IMR-90 (cell line): ENCODE results near the gene GNAI3. TPM values are rescaled to one million over a fixed set of nuclear protein-coding genes. Genes with fewer than 3 reads are reported as not detected.

Experiments used
- ATAC-seq: fragments of 200-7000 bp; cut with Tn5 transposase; 2 replicates; pipeline ENCODE4 v1.9.1; 2020; ENCODE audit warnings: low read depth, mild to moderate bottlenecking, moderate library complexity
- BruUV-seq: library from RNA; stranded (reverse); fragments of 400-500 nt; replicated peaks from 2 replicates; lab custom pipeline; 2021; lab: Mats Ljungman, UMichigan
- CTCF ChIA-PET: fragments of 300-600 bp; formaldehyde crosslinking; extraction: SDS; loops from one replicate; lab custom pipeline; 2021; ENCODE audit warnings: antibody characterized with exemption; lab: Yijun Ruan, JAX
- POLR2A ChIA-PET: fragments of 300-600 bp; sonication (Branson Sonifier 250); formaldehyde crosslinking; loops from one replicate; lab custom pipeline; 2022; ENCODE audit warnings: antibody characterized with exemption; ENCODE audit not compliant: unreplicated experiment; lab: Charles Lee
- DNase-seq: peaks from one replicate; pipeline ENCODE4 v3.0.0; 2013
- H2AFZ ChIP-seq: replicated peaks from 2 replicates; pipeline ENCODE3; 2013; ENCODE audit warnings: low read length, mild to moderate bottlenecking; ENCODE audit not compliant: poor library complexity
- H2AK5ac ChIP-seq: 2 replicates; pipeline ENCODE4 v1.6.1; 2013; ENCODE audit warnings: low read depth, low read length, inconsistent platforms
- H2AK9ac ChIP-seq: replicated peaks from 2 replicates; pipeline ENCODE3; 2013; ENCODE audit warnings: mild to moderate bottlenecking, low read depth, low read length, moderate library complexity; ENCODE audit not compliant: poor library complexity
- H2BK120ac ChIP-seq: 2 replicates; pipeline ENCODE4 v1.6.1; 2013; ENCODE audit warnings: low read depth, low read length, inconsistent platforms
- H2BK15ac ChIP-seq: 3 replicates; pipeline ENCODE4 v1.6.1; 2013; ENCODE audit warnings: low read depth, low read length, inconsistent platforms
- H2BK20ac ChIP-seq: 2 replicates; pipeline ENCODE4 v1.6.1; 2013; ENCODE audit warnings: low read depth, mild to moderate bottlenecking, inconsistent platforms, low read length, moderate library complexity
- H2BK5ac ChIP-seq: 2 replicates; pipeline ENCODE4 v1.6.1; 2013; ENCODE audit warnings: mild to moderate bottlenecking, low read depth, low read length, inconsistent platforms; ENCODE audit not compliant: poor library complexity, severe bottlenecking
- H3K14ac ChIP-seq: replicated peaks from 2 replicates; pipeline ENCODE4 v1.6.1; 2013; ENCODE audit warnings: low read depth, low read length, inconsistent platforms
- H3K18ac ChIP-seq: 2 replicates; pipeline ENCODE4 v1.6.1; 2013; ENCODE audit warnings: low read depth, low read length, control low read depth
- H3K23ac ChIP-seq: 2 replicates; pipeline ENCODE4 v1.6.1; 2013; ENCODE audit warnings: low read depth, low read length, inconsistent platforms
- H3K27ac ChIP-seq: 2 replicates; pipeline ENCODE4 v1.5.1; 2013; ENCODE audit warnings: mild to moderate bottlenecking, control low read depth, low read length; ENCODE audit not compliant: insufficient read depth
- H3K27me3 ChIP-seq: 2 replicates; pipeline ENCODE4 v1.6.1; 2013; ENCODE audit warnings: low read length; ENCODE audit not compliant: control insufficient read depth, insufficient read depth
- H3K36me3 ChIP-seq: 2 replicates; pipeline ENCODE4 v1.6.1; 2013; ENCODE audit warnings: low read length, mixed read lengths; ENCODE audit not compliant: control insufficient read depth, insufficient read depth
- H3K4ac ChIP-seq: 2 replicates; pipeline ENCODE4 v1.6.1; 2013; ENCODE audit warnings: low read depth, low read length, inconsistent platforms
- H3K4me1 ChIP-seq: 2 replicates; pipeline ENCODE4 v1.6.1; 2013; ENCODE audit warnings: low read length, mixed read lengths; ENCODE audit not compliant: control insufficient read depth, insufficient read depth
- H3K4me2 ChIP-seq: 2 replicates; pipeline ENCODE4 v1.6.1; 2013; ENCODE audit warnings: low read depth, mild to moderate bottlenecking, control low read depth, low read length, moderate library complexity
- H3K4me3 ChIP-seq: 2 replicates; pipeline ENCODE4 v1.5.1; 2013; ENCODE audit warnings: low read depth, mild to moderate bottlenecking, control low read depth, low read length, moderate library complexity; ENCODE audit not compliant: insufficient read depth
- H3K56ac ChIP-seq: 2 replicates; pipeline ENCODE4 v1.6.1; 2013; ENCODE audit warnings: low read length, inconsistent platforms; ENCODE audit not compliant: insufficient read depth; ENCODE audit errors: extremely low read depth
- H3K79me1 ChIP-seq, 2 experiments: 2 replicates each; pipeline ENCODE4 v1.6.1; 2013; ENCODE audit warnings: low read length in 2 of 2, inconsistent platforms in 1 of 2, low read depth in 1 of 2
- H3K9ac ChIP-seq: 2 replicates; pipeline ENCODE4 v1.6.1; 2013; ENCODE audit warnings: low read depth, low read length, control low read depth
- H3K9me1 ChIP-seq: 2 replicates; pipeline ENCODE4 v1.6.1; 2013; ENCODE audit warnings: low read length, inconsistent platforms; ENCODE audit not compliant: insufficient read depth
- H3K9me3 ChIP-seq: 2 replicates; pipeline ENCODE4 v1.6.1; 2013; ENCODE audit warnings: low read length; ENCODE audit not compliant: control insufficient read depth, insufficient read depth
- H4K20me1 ChIP-seq: 2 replicates; pipeline ENCODE4 v1.6.1; 2013; ENCODE audit warnings: low read length, inconsistent platforms; ENCODE audit not compliant: insufficient read depth
- H4K5ac ChIP-seq: 2 replicates; pipeline ENCODE4 v1.6.1; 2013; ENCODE audit warnings: mild to moderate bottlenecking, low read depth, low read length, control low read depth
- H4K8ac ChIP-seq, 2 experiments: 2 replicates each; pipeline ENCODE4 v1.6.1; 2013; ENCODE audit warnings: low read depth in 2 of 2, low read length in 2 of 2, control low read depth in 1 of 2, inconsistent platforms in 1 of 2
- H4K91ac ChIP-seq: 2 replicates; pipeline ENCODE4 v1.6.1; 2013; ENCODE audit warnings: low read depth, low read length, inconsistent platforms; ENCODE audit not compliant: insufficient read depth
- CHD1 ChIP-seq: IDR thresholded peaks from 2 replicates; pipeline ENCODE4 v1.6.1; 2012; ENCODE audit warnings: low read depth, low read length, improper control_type of control experiment
- CTCF ChIP-seq: conservative IDR thresholded peaks from 2 replicates; pipeline ENCODE4 v1.5.1; 2012; ENCODE audit warnings: mild to moderate bottlenecking, low read depth, low read length, improper control_type of control experiment
- RCOR1 ChIP-seq: IDR thresholded peaks from 2 replicates; pipeline ENCODE4 v1.6.1; 2012; ENCODE audit warnings: mild to moderate bottlenecking, low read length, improper control_type of control experiment; ENCODE audit not compliant: insufficient replicate concordance
- RFX5 ChIP-seq: IDR thresholded peaks from 2 replicates; pipeline ENCODE4 v1.8.0; 2012; ENCODE audit warnings: low read depth, mild to moderate bottlenecking, low read length, moderate library complexity
- WGBS, 2 experiments: methylation state at CpG; one replicate each; pipeline versions ENCODE4 v1.1.5 to v1.1.7; 2013; ENCODE audit warnings: missing lambda C conversion rate in 2 of 2; ENCODE audit not compliant: insufficient read length in 1 of 2; ENCODE audit errors: extremely low coverage in 2 of 2; 5-methylcytosine and 5-hydroxymethylcytosine counted together
- dilution Hi-C: fragments of 300-500 bp; cut with HindIII; formaldehyde crosslinking; loops from one replicate; pipeline ENCODE4 v1.14.3; 2018; ENCODE audit warnings: low sequenced_read_pairs; ENCODE audit not compliant: unreplicated experiment
- in situ Hi-C: fragments of 300-500 bp; cut with MboI; formaldehyde crosslinking; loops from 3 replicates; pipeline ENCODE4 v1.14.3; 2019; ENCODE audit warnings: low sequenced_read_pairs, inconsistent platforms, mixed read lengths
- intact Hi-C: fragments of 100-400 bp; cut with micrococcal nuclease; formaldehyde crosslinking; loops from 2 replicates; pipeline ENCODE4 v1.10.0; 2022
- polyA plus RNA-seq, 3 experiments: library from polyadenylated mRNA; depleted of rRNA; stranded (reverse); fragments of >200 nt; gene quantifications; 2 replicates each; pipeline ENCODE4 v1.2.3, GENCODE V29; 2012; ENCODE audit warnings: low replicate concordance in 1 of 3
- total RNA-seq: library from RNA; depleted of rRNA; stranded (reverse); fragments of >200 nt; gene quantifications from 2 replicates; pipeline ENCODE4 v1.2.3, GENCODE V29; 2012

The GNAI3 gene
- total and polyA plus RNA-seq, 2 of the 4 experiments (the other 2 are of a cell fraction), result 5.9 to 14.9 TPM

GRCh38 chr1:109530457-109531087, 17.8 kb upstream of the GNAI3 start:
- in situ Hi-C loops, result loop anchor here (5.0 to 10.0 kb wide), 2 partner anchors 33 to 266 kb away; no protein-coding TSS in a partner anchor
- DNase-seq (no peak), ATAC-seq (no peak)
- 0 out of 2 replicates have a peak overlapping the region, but pooled peaks have one; percentile 3 for H2AK5ac ChIP-seq
- no peak overlapping the region for H4K8ac ChIP-seq
- H3K4me3 ChIP-seq, result no peak overlapping the region
- H2BK120ac ChIP-seq, result no peak overlapping the region
- 70% methylated on average over 7 of the region's 13 CpGs; no CpG with 5 or more reads in 1 of the 2 experiments for WGBS, 2 experiments
- ChIA-PET POLR2A (no interaction called here), CTCF (interaction anchor here (0.6 to 3.1 kb wide), 5 partner anchors 10 to 78 kb away, joined by 3 to 51 read pairs (median 5); partner anchors contain the start of gene CYB561D1)
- H3K23ac ChIP-seq, result no peak overlapping the region
- intact Hi-C loops, result loop anchor here (5.0 kb wide), 1 partner anchor 268 kb away; no protein-coding TSS in a partner anchor
- H3K14ac ChIP-seq, result no peak overlapping the region
- H3K9me1 ChIP-seq, result no peaks in the 10 kb centered on the region; the same call in 1 of the 2 replicates
- H2BK5ac ChIP-seq, result no peak overlapping the region
- H3K18ac ChIP-seq, result no peak overlapping the region
- H3K9me3 ChIP-seq, result no peaks in the 10 kb centered on the region
- no peak overlapping the region for H4K91ac ChIP-seq
- TF ChIP-seq CHD1 (no peak), CTCF (no peak), RCOR1 (no peak), RFX5 (no peak)
- peaks cover 7% of the 10 kb centered on the region for H3K4me1 ChIP-seq
- dilution Hi-C loops, result no loop called here
- H2BK15ac ChIP-seq, result no peak overlapping the region
- H3K79me1 ChIP-seq, result no peaks in the 10 kb centered on the region
- no peak overlapping the region for H3K27ac ChIP-seq
- H2AK9ac ChIP-seq, result no peak overlapping the region
- no TSS peak for BruUV-seq
- H3K36me3 ChIP-seq, result no peaks in the 10 kb centered on the region
- no peak overlapping the region for H3K9ac ChIP-seq
- peak overlapping the region; percentile 53 for H2AFZ ChIP-seq
- H2BK20ac ChIP-seq, result no peak overlapping the region
- H3K4ac ChIP-seq, result no peak overlapping the region
- no peaks in the 10 kb centered on the region for H4K20me1 ChIP-seq
- H3K56ac ChIP-seq, result no peak overlapping the region
- no peak overlapping the region for H4K5ac ChIP-seq
- H3K27me3 ChIP-seq, result peaks cover 15% of the 10 kb centered on the region
- no peak overlapping the region for H3K4me2 ChIP-seq
